MCF 10A (cell line): ENCODE measurements around the gene IGF1R. TPM values are rescaled to one million over a fixed set of nuclear protein-coding genes. Genes with fewer than 3 reads are reported as not detected.

Experiments
- BruUV-seq: library from RNA; stranded (reverse); fragments of 400-500 nt; replicated peaks from 2 replicates; lab custom pipeline; 2021; lab: Mats Ljungman, UMichigan
- CTCF ChIA-PET: fragments of 300-600 bp; sonication (Branson Sonifier 250); formaldehyde crosslinking; extraction: SDS; loops from one replicate; lab custom pipeline; 2021; ENCODE audit warnings: antibody characterized with exemption, inconsistent platforms; lab: Yijun Ruan, JAX
- POLR2A ChIA-PET: fragments of 300-600, 350-650 bp; sonication (Branson Sonifier 250); formaldehyde crosslinking; extraction: SDS; loops from one replicate; lab custom pipeline; 2020; ENCODE audit warnings: antibody characterized with exemption, inconsistent platforms; lab: Yijun Ruan, JAX
- DNase-seq: peaks from one replicate; pipeline ENCODE4 v3.0.0-alpha.2; 2018; ENCODE audit not compliant: unreplicated experiment
- H3K27ac Mint-ChIP-seq: one replicate; pipeline ENCODE4 v1.8.0; 2022; ENCODE audit warnings: mild to moderate bottlenecking, low read depth, mixed read lengths; ENCODE audit not compliant: unreplicated experiment
- H3K27me3 Mint-ChIP-seq: one replicate; pipeline ENCODE4 v1.8.0; 2022; ENCODE audit warnings: mixed read lengths; ENCODE audit not compliant: insufficient read depth, unreplicated experiment
- H3K36me3 Mint-ChIP-seq: one replicate; pipeline ENCODE4 v1.8.0; 2022; ENCODE audit warnings: mild to moderate bottlenecking, moderate library complexity, mixed read lengths; ENCODE audit not compliant: insufficient read depth, unreplicated experiment
- H3K4me1 Mint-ChIP-seq: one replicate; pipeline ENCODE4 v1.8.0; 2022; ENCODE audit warnings: mixed read lengths; ENCODE audit not compliant: insufficient read depth, unreplicated experiment
- H3K4me3 Mint-ChIP-seq: one replicate; pipeline ENCODE4 v1.8.0; 2022; ENCODE audit warnings: mild to moderate bottlenecking, moderate library complexity, mixed read lengths; ENCODE audit not compliant: unreplicated experiment
- H3K9me3 Mint-ChIP-seq: one replicate; pipeline ENCODE4 v1.8.0; 2022; ENCODE audit warnings: mixed read lengths; ENCODE audit not compliant: unreplicated experiment
- intact Hi-C: fragments of 100-400 bp; cut with micrococcal nuclease; formaldehyde crosslinking; loops from 2 replicates; pipeline ENCODE4 v1.14.1; 2022
- total RNA-seq: library from RNA; stranded (reverse); gene quantifications from 2 replicates; pipeline ENCODE4 v1.2.3, GENCODE V29; 2022
- TF ChIP-seq, protein P1 (sequence below): fragments of 200-600 bp; IDR thresholded peaks from one replicate; pipeline ENCODE4 v1.8.0; 2022; ENCODE audit warnings: antibody characterized with exemption, mild to moderate bottlenecking; ENCODE audit not compliant: unreplicated experiment

IGF1R gene
- total RNA-seq, 1 experiment from 2014 or later, result 53.3 TPM

DNA sequence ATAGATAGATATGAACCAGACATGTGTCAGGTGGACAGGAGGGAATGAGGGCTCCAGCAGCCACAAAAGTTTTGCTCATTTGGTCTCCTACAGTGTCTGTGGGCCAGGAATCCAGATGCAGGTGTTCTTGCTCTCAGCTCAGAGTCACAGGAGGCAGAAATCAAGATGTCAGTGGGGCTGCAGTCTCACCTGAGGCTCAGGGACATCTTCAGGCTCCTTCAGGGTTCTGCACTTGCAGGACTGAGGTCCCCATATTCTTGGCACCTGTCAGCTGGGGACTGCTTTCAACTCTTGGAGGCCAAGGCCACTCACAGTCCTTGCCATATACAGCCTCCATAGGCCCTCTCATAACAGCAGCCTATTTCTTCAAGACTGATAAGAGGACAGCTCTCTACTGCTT, 301.9 kb downstream of the IGF1R start:
- no peaks in the 10 kb centered on the region for H3K4me1 Mint-ChIP-seq
- no TSS peak for BruUV-seq
- H3K27ac Mint-ChIP-seq, result no peak overlapping the region

DNA sequence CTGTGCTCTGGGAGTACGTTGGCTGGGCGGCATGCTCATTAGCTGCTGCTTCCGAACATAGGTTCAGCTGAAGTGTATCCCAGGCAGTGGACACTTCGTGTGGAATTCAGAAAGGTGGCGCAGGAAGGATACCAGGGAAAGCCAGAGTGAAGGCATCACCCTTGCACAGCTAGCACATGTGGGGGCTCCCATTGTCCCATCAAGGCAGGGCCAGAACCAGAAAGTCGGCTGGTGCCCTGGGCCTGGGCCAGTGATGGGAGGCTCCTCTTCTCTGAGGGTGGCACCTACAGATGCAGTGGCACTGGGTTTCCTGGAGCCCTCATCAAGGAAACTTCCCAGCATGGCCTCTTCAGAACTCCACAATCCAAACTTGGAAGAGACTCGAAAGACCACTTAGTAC, 302.7 kb downstream of the IGF1R start:
- no peak for DNase-seq
- POLR2A ChIA-PET, result interaction anchor here (1.2 kb wide), 1 partner anchor 14 kb away, joined by 4 read pairs; no protein-coding TSS in a partner anchor
- H3K4me1 Mint-ChIP-seq, result no peaks in the 10 kb centered on the region
- TF ChIP-seq, protein P1, sequence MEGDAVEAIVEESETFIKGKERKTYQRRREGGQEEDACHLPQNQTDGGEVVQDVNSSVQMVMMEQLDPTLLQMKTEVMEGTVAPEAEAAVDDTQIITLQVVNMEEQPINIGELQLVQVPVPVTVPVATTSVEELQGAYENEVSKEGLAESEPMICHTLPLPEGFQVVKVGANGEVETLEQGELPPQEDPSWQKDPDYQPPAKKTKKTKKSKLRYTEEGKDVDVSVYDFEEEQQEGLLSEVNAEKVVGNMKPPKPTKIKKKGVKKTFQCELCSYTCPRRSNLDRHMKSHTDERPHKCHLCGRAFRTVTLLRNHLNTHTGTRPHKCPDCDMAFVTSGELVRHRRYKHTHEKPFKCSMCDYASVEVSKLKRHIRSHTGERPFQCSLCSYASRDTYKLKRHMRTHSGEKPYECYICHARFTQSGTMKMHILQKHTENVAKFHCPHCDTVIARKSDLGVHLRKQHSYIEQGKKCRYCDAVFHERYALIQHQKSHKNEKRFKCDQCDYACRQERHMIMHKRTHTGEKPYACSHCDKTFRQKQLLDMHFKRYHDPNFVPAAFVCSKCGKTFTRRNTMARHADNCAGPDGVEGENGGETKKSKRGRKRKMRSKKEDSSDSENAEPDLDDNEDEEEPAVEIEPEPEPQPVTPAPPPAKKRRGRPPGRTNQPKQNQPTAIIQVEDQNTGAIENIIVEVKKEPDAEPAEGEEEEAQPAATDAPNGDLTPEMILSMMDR, result no peak
- H3K27ac Mint-ChIP-seq, result no peak overlapping the region
- H3K27me3 Mint-ChIP-seq, result no peaks in the 10 kb centered on the region
- no peaks in the 10 kb centered on the region for H3K9me3 Mint-ChIP-seq
- H3K36me3 Mint-ChIP-seq, result peaks cover 68% of the 10 kb centered on the region
- no TSS peak for BruUV-seq
- intact Hi-C loops, result no loop called here
- no peak overlapping the region for H3K4me3 Mint-ChIP-seq
- CTCF ChIA-PET, result interaction anchor here (0.7 to 2.3 kb wide), 2 partner anchors 46 to 125 kb away, joined by 5 to 6 read pairs; no protein-coding TSS in a partner anchor

More for the DNA sequence above, 301.9 kb downstream of the IGF1R start:
- POLR2A ChIA-PET, result no interaction called here
- no peaks in the 10 kb centered on the region for H3K9me3 Mint-ChIP-seq
- TF ChIP-seq, protein P1, result no peak
- H3K27me3 Mint-ChIP-seq, result no peaks in the 10 kb centered on the region
- CTCF ChIA-PET, result interaction anchor here (2.3 kb wide), 1 partner anchor 126 kb away, joined by 6 read pairs; no protein-coding TSS in a partner anchor
- no peak for DNase-seq
- H3K36me3 Mint-ChIP-seq, result peaks cover 76% of the 10 kb centered on the region
- H3K4me3 Mint-ChIP-seq, result no peak overlapping the region
- intact Hi-C loops, result no loop called here

DNA sequence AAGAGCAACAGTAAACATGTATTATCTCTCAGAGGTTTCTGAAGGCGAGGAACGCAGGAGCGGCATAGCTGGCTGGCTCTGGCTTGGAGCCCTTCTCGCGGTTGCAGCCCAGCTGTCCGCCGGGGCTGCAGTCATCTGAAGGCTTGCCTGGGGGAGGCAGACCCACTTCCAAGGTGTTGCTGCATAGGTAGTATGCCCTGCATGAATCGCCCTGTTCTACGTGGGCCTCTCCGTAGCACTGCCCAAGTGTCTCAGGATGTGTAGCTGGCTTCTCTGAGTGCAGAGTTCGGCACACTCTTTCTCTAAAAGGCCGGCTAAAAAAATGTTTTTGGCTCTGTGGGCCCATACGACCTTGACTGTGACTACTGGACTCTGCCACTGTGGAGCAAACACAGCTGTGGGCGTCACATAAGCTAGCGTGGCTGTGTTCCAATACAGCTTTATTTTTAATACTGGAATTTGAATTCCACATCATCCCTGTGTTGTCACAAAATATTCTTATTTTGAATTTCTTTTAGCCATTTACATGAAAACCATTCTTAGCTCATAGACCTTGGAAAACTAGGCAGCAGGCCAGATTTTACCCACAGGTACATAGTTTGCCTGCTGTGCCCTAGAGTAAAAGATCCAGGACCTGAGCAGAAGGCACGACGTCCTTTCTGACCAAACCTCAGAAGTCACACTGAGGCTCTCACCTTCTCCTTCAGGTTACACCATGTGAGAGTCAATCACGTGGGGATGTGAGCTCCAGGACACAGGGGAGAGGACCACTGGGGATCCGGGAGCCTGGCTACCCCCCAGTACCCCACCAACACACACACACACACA, 303.4 kb downstream of the IGF1R start:
- BruUV-seq, result no TSS peak
- no peak overlapping the region for H3K27ac Mint-ChIP-seq
- CTCF ChIA-PET, result interaction anchor here (0.5 to 0.7 kb wide), 3 partner anchors 47 to 635 kb away, joined by 3 to 5 read pairs (median 3); no protein-coding TSS in a partner anchor
- no peaks in the 10 kb centered on the region for H3K9me3 Mint-ChIP-seq
- H3K27me3 Mint-ChIP-seq, result no peaks in the 10 kb centered on the region
- no peak for DNase-seq
- H3K4me3 Mint-ChIP-seq, result no peak overlapping the region
- no peaks in the 10 kb centered on the region for H3K4me1 Mint-ChIP-seq
- TF ChIP-seq, protein P1, result no peak
- intact Hi-C loops, result no loop called here
- POLR2A ChIA-PET, result interaction anchor here (1.2 kb wide), 1 partner anchor 13 kb away, joined by 4 read pairs; no protein-coding TSS in a partner anchor
- peaks cover 64% of the 10 kb centered on the region for H3K36me3 Mint-ChIP-seq

DNA sequence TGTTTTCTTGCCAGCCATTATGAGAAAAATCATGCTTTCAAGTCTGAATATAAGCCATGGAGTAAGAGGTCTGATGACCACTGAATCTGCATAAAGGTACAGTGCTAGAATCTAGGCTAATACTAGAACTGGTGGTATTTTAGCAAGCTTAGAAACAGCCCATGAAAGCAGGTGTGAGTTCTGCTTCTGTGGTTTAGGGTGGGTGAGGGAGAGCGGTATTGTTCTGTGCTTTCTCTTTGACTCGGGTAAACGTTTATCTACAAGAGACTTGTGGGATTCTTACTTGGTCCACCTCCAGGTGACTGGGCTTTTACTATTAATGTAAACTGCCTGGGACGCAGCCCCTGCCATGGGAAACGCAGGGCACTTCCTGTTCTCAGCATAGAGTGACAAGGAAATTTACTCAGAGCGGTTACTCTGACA, 304.1 kb downstream of the IGF1R start:
- Mint-ChIP-seq H3K36me3 (peaks cover 70% of the 10 kb centered on the region), H3K4me3 (no peak overlapping the region), H3K4me1 (no peaks in the 10 kb centered on the region), H3K27ac (no peak overlapping the region), H3K27me3 (no peaks in the 10 kb centered on the region), H3K9me3 (no peaks in the 10 kb centered on the region)
- intact Hi-C loops, result no loop called here
- TF ChIP-seq, protein P1, result no peak
- ChIA-PET CTCF (interaction anchor here (0.5 to 0.9 kb wide), 3 partner anchors 12 to 255 kb away, joined by 3 to 4 read pairs (median 3); no protein-coding TSS in a partner anchor), POLR2A (no interaction called here)
- no peak for DNase-seq
- BruUV-seq, result no TSS peak
